Natural killer cell (primary cell): ENCODE data around the gene SOCS7. TPM values are rescaled to one million over a fixed set of nuclear protein-coding genes. Genes with fewer than 3 reads are reported as not detected.

Experiments
- ATAC-seq, 3 donors: fragments of 150-1000 bp in 2 of 3; fragments of 200-7000 bp in 1 of 3; cut with Tn5 transposase; 1 replicate in 1 of 3; 2 replicates in 2 of 3; pipeline ENCODE4 v1.10.0; 2021; ENCODE audit warnings: mild to moderate bottlenecking in 2 of 3, moderate library complexity in 2 of 3
- DNase-seq, 2 donors: peaks; one replicate each; pipeline versions ENCODE4 v3.0.0 to v3.0.0-alpha.2; 2013 to 2021; ENCODE audit warnings: mixed read lengths in 1 of 2
- H3K27ac ChIP-seq: one replicate; pipeline ENCODE4 v1.5.1; 2013; ENCODE audit warnings: mild to moderate bottlenecking, low read length
- H3K27me3 ChIP-seq: one replicate; pipeline ENCODE4 v1.6.1; 2013; ENCODE audit warnings: low read length; ENCODE audit not compliant: control insufficient read depth, insufficient read depth
- H3K36me3 ChIP-seq: one replicate; pipeline ENCODE4 v1.6.1; 2013; ENCODE audit warnings: low read length; ENCODE audit not compliant: control insufficient read depth, insufficient read depth
- H3K4me1 ChIP-seq: one replicate; pipeline ENCODE4 v1.6.1; 2013; ENCODE audit warnings: low read length; ENCODE audit not compliant: control insufficient read depth, insufficient read depth
- H3K4me3 ChIP-seq: one replicate; pipeline ENCODE4 v1.5.1; 2013; ENCODE audit warnings: low read length
- H3K9me3 ChIP-seq: one replicate; pipeline ENCODE4 v1.6.1; 2013; ENCODE audit warnings: low read length; ENCODE audit not compliant: control insufficient read depth, insufficient read depth
- H3K27ac Mint-ChIP-seq, 2 donors: one replicate each; pipeline ENCODE4 v1.8.0; 2022; ENCODE audit warnings: mild to moderate bottlenecking in 2 of 2, mixed read lengths in 2 of 2, moderate library complexity in 1 of 2
- H3K27me3 Mint-ChIP-seq, 2 donors: one replicate each; pipeline ENCODE4 v1.8.0; 2022; ENCODE audit warnings: low read depth in 2 of 2, mixed read lengths in 2 of 2
- H3K36me3 Mint-ChIP-seq: one replicate; pipeline ENCODE4 v1.8.0; 2022; ENCODE audit warnings: mixed read lengths
- H3K4me1 Mint-ChIP-seq, 2 donors: one replicate each; pipeline ENCODE4 v1.8.0; 2022; ENCODE audit warnings: mixed read lengths in 2 of 2
- H3K4me3 Mint-ChIP-seq: one replicate; pipeline ENCODE4 v1.8.0; 2022; ENCODE audit warnings: mild to moderate bottlenecking, moderate library complexity, mixed read lengths
- H3K9me3 Mint-ChIP-seq, 2 donors: one replicate each; pipeline ENCODE4 v1.8.0; 2022; ENCODE audit warnings: mixed read lengths in 2 of 2
- CTCF ChIP-seq: fragments of 200-600 bp; IDR thresholded peaks from one replicate; pipeline ENCODE4 v1.8.0; 2022; ENCODE audit warnings: antibody characterized with exemption
- WGBS: methylation state at CpG from one replicate; pipeline ENCODE4 v1.1.7; 2013; ENCODE audit warnings: missing lambda C conversion rate; ENCODE audit not compliant: insufficient coverage; 5-methylcytosine and 5-hydroxymethylcytosine counted together
- intact Hi-C: fragments of 100-400 bp; cut with micrococcal nuclease; formaldehyde crosslinking; loops from one replicate; pipeline ENCODE4 v1.14.2; 2022
- total RNA-seq, 4 donors: library from RNA; stranded (reverse); fragments of 120-200 nt in 1 of 4; gene quantifications; one replicate each; pipeline versions ENCODE4 v1.2.3 to v1.2.4, GENCODE V29; 2013 to 2022

SOCS7 gene
- total RNA-seq, 3 donors from 2014 or later (not counting 1 experiment from before 2014, with no cell fraction given) = 13.6 to 31.8 (median 21.2) TPM

DNA sequence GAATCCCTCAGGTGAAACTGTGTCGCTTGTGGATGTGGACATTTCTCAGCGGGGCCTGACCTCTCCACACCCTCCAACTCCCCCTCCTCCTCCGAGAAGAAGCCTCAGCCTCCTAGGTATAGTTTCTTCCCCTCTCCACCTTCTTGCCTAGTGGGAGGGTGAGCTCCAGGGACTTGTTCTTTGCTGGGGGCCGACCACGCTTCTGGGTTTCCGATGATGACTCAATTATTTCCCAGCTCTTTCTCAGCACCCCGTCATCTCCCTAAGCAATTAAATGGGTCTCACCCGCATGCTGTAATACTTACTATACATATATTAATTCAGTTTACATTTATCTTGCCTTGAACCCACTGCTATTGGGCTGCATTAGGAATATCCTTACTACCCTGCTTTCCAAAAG is 13.1 kb downstream of the SOCS7 start:
- Histone ChIP-seq H3K4me1 (no peaks in the 10 kb centered on the region), H3K9me3 (no peaks in the 10 kb centered on the region), H3K36me3 (peaks cover 31% of the 10 kb centered on the region), H3K27ac (no peak overlapping the region), H3K4me3 (no peak overlapping the region), H3K27me3 (no peaks in the 10 kb centered on the region)
- intact Hi-C loops = no loop called here
- Mint-ChIP-seq H3K27ac (no peak overlapping the region), H3K36me3 (no peaks in the 10 kb centered on the region), H3K9me3 (no peaks in the 10 kb centered on the region), H3K4me3 (no peak overlapping the region), H3K4me1 (peaks cover 0 to 6% of the 10 kb centered on the region in 2 donors), H3K27me3 (no peaks in the 10 kb centered on the region)
- no peak for TF ChIP-seq CTCF
- 96% methylated on average over 8 of the region's 8 CpGs for WGBS
- DNase-seq (no peak), ATAC-seq (no peak)

GRCh38 chr17:38369124-38369886 is 17.7 kb downstream of the SOCS7 start:
- H3K36me3 Mint-ChIP-seq = no peaks in the 10 kb centered on the region
- WGBS = 94% methylated on average over 8 of the region's 8 CpGs
- H3K4me1 Mint-ChIP-seq = no peaks in the 10 kb centered on the region
- H3K9me3 ChIP-seq = no peaks in the 10 kb centered on the region
- H3K4me3 Mint-ChIP-seq = no peak overlapping the region
- no peak for ATAC-seq
- no peak overlapping the region for H3K27ac Mint-ChIP-seq
- intact Hi-C loops = no loop called here
- no peaks in the 10 kb centered on the region for H3K4me1 ChIP-seq
- H3K36me3 ChIP-seq = peaks cover 31% of the 10 kb centered on the region
- DNase-seq = no peak
- H3K9me3 Mint-ChIP-seq = no peaks in the 10 kb centered on the region
- H3K27me3 Mint-ChIP-seq = no peaks in the 10 kb centered on the region
- no peak overlapping the region for H3K27ac ChIP-seq
- no peak overlapping the region for H3K4me3 ChIP-seq
- no peak for TF ChIP-seq CTCF
- H3K27me3 ChIP-seq = no peaks in the 10 kb centered on the region

- Histone ChIP-seq H3K36me3 (peaks cover 15% of the 10 kb centered on the region), H3K27me3 (no peaks in the 10 kb centered on the region), H3K27ac (no peak overlapping the region), H3K9me3 (no peaks in the 10 kb centered on the region), H3K4me3 (no peak overlapping the region), H3K4me1 (no peaks in the 10 kb centered on the region)
- no peak overlapping the region for H3K4me3 Mint-ChIP-seq
- no peak for DNase-seq
- WGBS = 100% methylated on average over 1 of the region's 1 CpG
- H3K36me3 Mint-ChIP-seq = no peaks in the 10 kb centered on the region
- no peak for ATAC-seq
- no peaks in the 10 kb centered on the region for H3K4me1 Mint-ChIP-seq
- no peak overlapping the region for H3K27ac Mint-ChIP-seq
- no peaks in the 10 kb centered on the region for H3K9me3 Mint-ChIP-seq
- H3K27me3 Mint-ChIP-seq = no peaks in the 10 kb centered on the region
- intact Hi-C loops = no loop called here
- TF ChIP-seq CTCF = no peak
Measured at GRCh38 chr17:38379448-38379847, 27.8 kb downstream of the SOCS7 start.

DNA sequence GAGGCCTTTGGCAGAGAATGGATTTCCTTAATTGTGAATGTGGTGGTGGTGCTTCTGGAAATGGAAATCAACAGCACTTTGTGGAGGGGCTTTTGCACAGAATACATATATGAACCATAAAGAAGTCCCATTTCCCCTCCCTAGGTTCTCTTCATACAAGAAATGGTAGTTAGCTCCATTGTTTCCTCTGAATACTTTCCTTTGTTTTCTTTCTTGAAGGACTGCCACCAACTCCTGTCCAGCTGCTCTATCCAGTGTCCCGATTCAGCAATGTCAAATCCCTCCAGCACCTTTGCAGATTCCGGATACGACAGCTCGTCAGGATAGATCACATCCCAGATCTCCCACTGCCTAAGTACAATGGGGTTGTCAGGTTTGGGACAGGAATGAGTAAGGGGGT is 43.4 kb downstream of the SOCS7 start:
- DNase-seq = no peak
- H3K27ac ChIP-seq = no peak overlapping the region
- no peak for TF ChIP-seq CTCF
- no peaks in the 10 kb centered on the region for H3K9me3 Mint-ChIP-seq
- H3K4me3 Mint-ChIP-seq = no peak overlapping the region
- intact Hi-C loops = no loop called here
- no peaks in the 10 kb centered on the region for H3K9me3 ChIP-seq
- no peaks in the 10 kb centered on the region for H3K27me3 ChIP-seq
- H3K4me1 Mint-ChIP-seq = peaks cover 5 to 6% of the 10 kb centered on the region in 2 donors
- no peak overlapping the region for H3K4me3 ChIP-seq
- peaks cover 14% of the 10 kb centered on the region for H3K36me3 ChIP-seq
- no peak for ATAC-seq
- H3K27me3 Mint-ChIP-seq = no peaks in the 10 kb centered on the region
- 98% methylated on average over 3 of the region's 4 CpGs for WGBS
- no peak overlapping the region for H3K27ac Mint-ChIP-seq
- no peaks in the 10 kb centered on the region for H3K4me1 ChIP-seq
- no peaks in the 10 kb centered on the region for H3K36me3 Mint-ChIP-seq
